Measurements from ENCODE around the gene SORCS2.
A peak's percentile ranks its signal among the peaks of the same experiment; 100 is the strongest.

The SORCS2 gene

GRCh38 chr4:7361280-7361895, 169.1 kb downstream of the SORCS2 start:
- no peak for DNase-seq

GRCh38 chr4:7362341-7362740, 170.0 kb downstream of the SORCS2 start:
- no peak for DNase-seq

GRCh38 chr4:7362862-7363430, 170.6 kb downstream of the SORCS2 start:
- DNase-seq = no peak

GRCh38 chr4:7364979-7365378, 172.6 kb downstream of the SORCS2 start:
- no peak for DNase-seq

- peak; percentile 81 for DNase-seq
These were observed 173.3 kb downstream of the SORCS2 start for GRCh38 chr4:7365462-7366179.

GRCh38 chr4:7366180-7366945, 174.0 kb downstream of the SORCS2 start:
- DNase-seq = no peak

- no peak for DNase-seq
These were observed 174.6 kb downstream of the SORCS2 start for GRCh38 chr4:7366954-7367353.

GRCh38 chr4:7367406-7367805, 175.1 kb downstream of the SORCS2 start:
- no peak for DNase-seq

GRCh38 chr4:7367864-7368277, 175.5 kb downstream of the SORCS2 start:
- no peak for DNase-seq

GRCh38 chr4:7368296-7368695, 176.0 kb downstream of the SORCS2 start:
- no peak for DNase-seq

GRCh38 chr4:7369511-7369910, 177.2 kb downstream of the SORCS2 start:
- DNase-seq = no peak

- no peak for DNase-seq
These were observed 177.7 kb downstream of the SORCS2 start for GRCh38 chr4:7370038-7370437.

GRCh38 chr4:7371210-7371941, 179.0 kb downstream of the SORCS2 start:
- DNase-seq = no peak

GRCh38 chr4:7372673-7373072, 180.3 kb downstream of the SORCS2 start:
- no peak for DNase-seq

GRCh38 chr4:7374571-7374970, 182.2 kb downstream of the SORCS2 start:
- no peak for DNase-seq

- no peak for DNase-seq
These were observed 183.1 kb downstream of the SORCS2 start for GRCh38 chr4:7375427-7375826.

GRCh38 chr4:7377223-7377865, 185.0 kb downstream of the SORCS2 start:
- peak; percentile 23 for DNase-seq

- no peak for DNase-seq
These were observed 186.8 kb downstream of the SORCS2 start for GRCh38 chr4:7379186-7379585.

- no peak for DNase-seq
These were observed 187.4 kb downstream of the SORCS2 start for GRCh38 chr4:7379719-7380118.

- DNase-seq = no peak
These were observed 189.0 kb downstream of the SORCS2 start for GRCh38 chr4:7381221-7381889.

- no peak for DNase-seq
These were observed 189.7 kb downstream of the SORCS2 start for GRCh38 chr4:7381890-7382633.
